HG03280 (cell line): Measurements from ENCODE around the gene TAF9.
"Not testable (repeated sequence)": the region's sequence is repeated elsewhere in the genome, so short reads cannot be mapped to it uniquely, and the experiment has no call there.

Experiments used
- ATAC-seq: cut with Tn5 transposase; IDR thresholded peaks from one replicate; pipeline ENCODE4 v1.9.1; 2021; ENCODE audit warnings: mild to moderate bottlenecking, moderate library complexity; ENCODE audit not compliant: unreplicated experiment

Gene TAF9

GRCh38 chr5:69341520-69342161, 27.7 kb downstream of the TAF9 start:
- no peak for ATAC-seq

DNA sequence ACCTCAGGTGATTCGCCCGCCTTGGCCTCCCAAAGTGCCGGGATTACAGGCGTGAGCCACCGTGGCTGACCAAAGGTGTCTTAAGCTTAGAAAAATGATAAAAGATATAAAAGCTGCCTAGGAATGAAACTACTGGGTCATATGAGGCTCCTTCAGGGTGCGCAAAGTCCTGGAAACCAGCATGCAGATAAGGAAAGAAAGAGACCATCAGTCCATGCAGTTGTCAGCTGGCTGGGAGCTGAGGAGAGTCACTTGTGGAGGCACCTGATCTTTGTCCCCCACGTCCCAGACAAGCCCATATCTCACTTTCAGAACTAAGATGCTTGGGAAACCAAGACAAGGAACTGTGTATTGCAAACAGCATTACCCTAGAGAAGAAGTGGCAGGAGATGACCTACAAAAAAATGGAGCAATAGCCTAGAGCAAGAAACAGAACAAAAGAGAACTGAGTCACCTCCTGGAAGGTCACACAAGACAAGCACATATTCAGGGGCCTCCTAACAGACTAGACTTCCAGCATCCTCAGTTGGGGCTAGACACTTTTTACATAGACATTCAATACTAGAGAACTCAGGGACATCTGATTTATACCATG, 33.9 kb downstream of the TAF9 start:
- ATAC-seq = no peak

GRCh38 chr5:69334793-69335268, 34.5 kb downstream of the TAF9 start:
- peak; percentile 60 for ATAC-seq

GRCh38 chr5:69333668-69334315, 35.5 kb downstream of the TAF9 start:
- not testable (repeated sequence) for ATAC-seq

DNA sequence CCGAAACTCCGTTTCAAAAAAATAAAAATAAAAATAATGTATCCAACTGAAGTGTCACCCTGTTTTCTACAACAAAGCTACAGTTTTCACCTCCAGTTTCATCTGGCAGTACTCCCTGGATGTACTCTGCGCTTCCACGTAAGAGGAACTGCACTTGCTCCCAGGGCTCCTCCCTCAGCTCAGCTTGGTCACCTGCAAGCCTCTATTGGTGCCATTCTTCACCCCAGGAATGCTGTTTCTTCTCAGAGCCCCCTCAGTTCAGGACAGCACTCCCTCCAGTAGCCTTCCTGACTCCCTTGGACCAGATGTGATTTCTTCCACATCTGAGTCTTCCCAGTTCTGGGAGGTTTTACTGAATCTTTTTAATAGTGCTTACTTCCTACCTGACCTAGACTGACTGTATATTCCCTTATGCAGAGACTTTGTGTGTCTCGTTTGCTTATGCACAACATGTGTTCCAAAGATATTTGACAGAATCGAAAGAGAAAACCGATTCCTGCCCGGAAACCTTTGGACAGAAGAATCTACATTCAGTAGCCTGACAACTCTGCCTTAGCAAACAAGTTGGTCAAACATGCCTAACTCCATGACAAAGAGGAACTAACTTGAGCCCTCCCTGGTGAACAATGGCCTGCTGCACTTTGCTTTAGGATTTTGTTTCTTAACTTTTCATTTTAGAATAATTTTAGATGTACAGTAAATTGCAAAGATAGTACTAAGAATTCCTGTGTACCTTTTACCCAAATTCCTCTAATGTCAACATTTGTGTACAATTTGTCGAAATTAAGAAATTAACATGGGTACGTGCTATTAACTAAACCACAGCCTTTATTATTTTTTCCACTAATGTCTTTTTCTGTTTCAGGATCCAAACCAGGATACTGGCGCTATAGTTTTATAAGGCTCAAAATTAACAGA, 37.5 kb downstream of the TAF9 start:
- no peak for ATAC-seq

DNA sequence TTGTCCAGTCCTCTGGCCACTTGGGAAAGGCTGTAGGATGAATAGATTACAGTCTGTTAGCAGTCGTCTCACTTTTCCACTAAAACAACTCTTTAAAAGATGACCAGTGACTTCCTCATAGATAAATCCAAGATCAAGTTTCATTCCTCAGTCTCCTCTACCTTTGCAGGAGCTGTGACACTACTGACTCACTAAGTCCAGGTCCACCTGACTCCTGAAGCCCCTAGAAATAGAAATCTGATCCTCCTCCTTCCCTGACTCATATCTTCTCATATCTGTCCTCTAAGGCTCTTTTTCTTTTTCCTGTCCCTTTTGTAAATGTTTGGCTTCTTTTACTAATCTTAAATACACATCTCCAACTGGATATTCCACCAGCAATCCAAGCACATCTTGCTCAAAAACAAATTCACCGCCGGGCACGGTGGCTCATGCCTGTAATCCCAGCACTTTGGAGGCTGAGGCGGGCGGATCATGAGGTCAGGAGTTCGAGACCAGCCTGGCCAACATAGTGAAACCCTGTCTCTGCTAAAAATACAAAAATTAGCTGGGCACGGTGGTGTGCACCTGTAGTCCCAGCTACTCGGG, 39.3 kb downstream of the TAF9 start:
- ATAC-seq = no peak

GRCh38 chr5:69326365-69326764, 43.0 kb downstream of the TAF9 start:
- no peak for ATAC-seq

- no peak for ATAC-seq
Measured at GRCh38 chr5:69317391-69317790, 51.9 kb downstream of the TAF9 start.

DNA sequence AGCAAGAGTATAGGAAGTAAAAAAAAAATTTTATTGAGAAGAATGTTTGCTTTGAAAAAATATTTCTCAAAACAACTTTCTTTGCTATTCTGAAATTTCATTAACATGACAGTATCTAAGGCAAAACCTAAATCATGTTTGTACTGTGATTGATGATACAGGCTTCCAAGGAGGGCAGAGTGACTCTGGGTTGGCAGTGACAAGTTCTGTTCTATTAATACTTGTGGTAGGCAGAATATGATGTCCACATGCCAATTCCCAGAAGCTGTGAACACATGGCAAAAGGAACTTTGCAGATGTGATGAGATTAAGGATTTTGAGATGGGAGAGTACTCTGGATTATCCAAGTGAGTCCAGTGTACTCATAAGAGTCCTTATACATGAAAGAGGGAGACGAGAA, 53.3 kb downstream of the TAF9 start:
- no peak for ATAC-seq
